Femur (tissue), 1 donor: ENCODE results near the gene FERMT1.
"Not testable (repeated sequence)": the region's sequence is repeated elsewhere in the genome, so short reads cannot be mapped to it uniquely, and the experiment has no call there.

Experiments used
- DNase-seq: peaks from one replicate; pipeline ENCODE4 v3.0.0-alpha.2; 2017

The FERMT1 gene

DNA sequence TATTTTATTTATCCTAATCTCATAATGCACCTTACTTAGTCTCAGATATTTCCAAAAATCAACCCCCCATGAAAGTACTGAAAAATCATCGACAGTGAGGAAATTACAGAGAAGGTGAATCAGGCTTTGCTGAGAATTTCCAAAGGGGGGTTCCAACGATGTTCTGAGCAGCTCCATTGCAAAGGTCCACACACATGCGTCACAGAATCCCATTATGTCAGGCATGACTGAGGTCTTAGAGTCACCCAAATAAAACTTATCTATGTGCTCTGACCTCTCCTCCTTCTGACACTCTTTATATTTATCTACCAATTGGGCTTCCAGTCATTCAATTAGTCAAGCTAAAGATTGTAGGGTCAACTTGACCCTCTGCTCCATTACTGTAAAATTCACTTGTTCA, 56.2 kb downstream of the FERMT1 start:
- no peak for DNase-seq

DNA sequence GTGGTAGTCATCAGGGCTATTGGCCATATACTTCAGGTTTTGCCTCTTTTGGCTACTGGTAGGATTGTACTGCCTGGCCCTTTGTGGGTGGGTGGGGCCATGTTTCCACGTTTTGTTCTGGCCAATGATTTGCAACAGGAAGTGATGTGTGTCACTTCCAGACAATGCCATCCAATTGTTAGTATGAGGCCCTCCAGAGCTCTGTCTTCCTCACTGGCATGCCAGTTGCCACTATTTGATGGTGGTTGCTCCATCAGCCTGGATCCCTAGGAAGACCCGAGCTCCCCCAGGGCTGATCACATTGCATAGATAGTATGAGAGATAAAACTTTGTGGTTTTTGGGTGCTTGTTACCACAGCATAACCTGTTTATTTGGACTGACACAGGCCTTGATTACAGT, 61.3 kb downstream of the FERMT1 start:
- no peak for DNase-seq

- no peak for DNase-seq
These were observed 62.6 kb downstream of the FERMT1 start for GRCh38 chr20:6060213-6060612.

GRCh38 chr20:6058684-6059295, 64.0 kb downstream of the FERMT1 start:
- DNase-seq, result no peak

DNA sequence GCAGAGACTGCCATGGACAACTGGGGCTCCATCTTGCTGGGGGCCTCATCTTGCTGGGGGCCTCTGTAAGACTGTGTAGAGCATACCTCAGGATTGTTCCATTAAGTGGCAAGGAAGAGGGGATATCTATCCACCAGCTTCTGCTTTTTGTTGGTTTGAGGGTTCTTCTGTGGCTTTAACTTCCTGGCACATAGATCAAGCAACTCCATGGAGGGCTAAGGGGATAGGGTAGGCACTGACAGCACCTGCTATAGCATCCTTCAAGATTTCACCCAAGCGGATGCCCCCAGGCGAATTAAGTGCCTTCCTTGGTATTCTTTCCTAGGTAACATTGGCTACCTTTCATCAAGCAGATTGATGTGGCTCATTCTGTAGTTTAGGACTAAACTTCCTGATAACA, 65.1 kb downstream of the FERMT1 start:
- no peak for DNase-seq

DNA sequence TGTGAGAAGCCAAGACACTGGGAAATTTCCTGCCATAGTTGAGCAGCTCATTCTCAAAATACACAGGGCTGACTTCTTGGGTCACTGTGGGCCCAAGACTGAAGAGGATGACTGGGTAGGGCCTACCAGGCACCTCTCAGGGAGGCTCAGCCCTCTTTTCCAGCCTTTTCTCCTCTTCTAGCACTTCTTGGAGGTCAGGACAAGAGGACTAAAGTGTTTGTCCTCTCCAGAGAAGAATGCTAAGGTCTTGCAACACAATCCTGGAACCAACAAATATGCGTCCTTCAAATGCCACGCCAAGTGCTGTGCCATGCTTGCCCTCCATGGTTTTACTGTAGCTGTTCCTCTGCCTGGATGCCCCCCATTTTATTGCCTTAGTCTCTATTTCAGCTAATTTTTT, 65.7 kb downstream of the FERMT1 start:
- DNase-seq, result no peak

GRCh38 chr20:6055981-6056569, 66.8 kb downstream of the FERMT1 start:
- DNase-seq, result no peak

DNA sequence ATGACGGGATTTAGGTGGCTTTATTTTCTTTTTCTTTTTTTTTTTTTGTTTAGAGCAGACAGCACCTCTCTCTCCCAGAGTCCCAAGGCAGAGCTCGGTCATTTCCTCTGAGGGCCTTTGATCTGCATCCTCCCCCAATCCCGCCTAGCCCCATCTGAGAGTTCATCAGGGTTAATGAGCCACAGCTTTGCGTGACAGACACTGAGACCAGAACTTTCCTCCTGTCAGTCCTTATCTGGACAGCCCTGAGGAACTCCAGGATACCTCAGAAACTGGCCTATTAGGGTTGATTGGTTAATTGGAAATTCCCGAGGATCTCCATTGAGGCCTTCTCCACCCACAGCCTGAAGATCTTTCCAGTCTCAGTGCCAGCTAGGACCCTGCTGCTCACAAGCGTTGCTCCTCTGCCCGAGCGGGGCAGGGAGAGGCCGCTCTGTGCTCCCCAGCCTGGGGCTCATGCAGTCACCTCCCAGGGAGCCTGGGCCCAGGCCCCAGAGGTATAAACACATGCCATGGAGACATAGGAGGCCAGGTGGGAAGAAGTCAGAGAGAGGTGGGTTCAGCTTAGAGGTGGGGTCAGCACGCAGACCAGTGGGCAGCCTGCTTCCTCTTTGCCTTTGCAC, 67.6 kb downstream of the FERMT1 start:
- no peak for DNase-seq

DNA sequence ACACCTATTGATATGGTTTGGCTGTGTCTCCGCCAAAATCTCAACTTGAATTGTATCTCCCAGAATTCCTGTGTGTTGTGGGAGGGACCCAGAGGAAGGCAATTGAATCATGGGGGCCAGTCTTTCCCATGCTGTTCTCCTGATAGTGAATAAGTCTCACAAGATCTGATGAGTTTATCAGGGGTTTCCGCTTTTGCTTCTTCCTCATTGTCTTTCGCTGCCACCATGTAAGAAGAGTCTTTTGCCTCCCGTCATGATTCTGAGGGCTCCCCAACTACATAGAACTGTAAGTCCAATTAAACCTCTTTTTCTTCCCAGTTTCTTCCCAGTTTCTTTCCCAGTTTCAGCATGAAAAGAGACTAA, 68.2 kb downstream of the FERMT1 start:
- DNase-seq, result not testable (repeated sequence)

DNA sequence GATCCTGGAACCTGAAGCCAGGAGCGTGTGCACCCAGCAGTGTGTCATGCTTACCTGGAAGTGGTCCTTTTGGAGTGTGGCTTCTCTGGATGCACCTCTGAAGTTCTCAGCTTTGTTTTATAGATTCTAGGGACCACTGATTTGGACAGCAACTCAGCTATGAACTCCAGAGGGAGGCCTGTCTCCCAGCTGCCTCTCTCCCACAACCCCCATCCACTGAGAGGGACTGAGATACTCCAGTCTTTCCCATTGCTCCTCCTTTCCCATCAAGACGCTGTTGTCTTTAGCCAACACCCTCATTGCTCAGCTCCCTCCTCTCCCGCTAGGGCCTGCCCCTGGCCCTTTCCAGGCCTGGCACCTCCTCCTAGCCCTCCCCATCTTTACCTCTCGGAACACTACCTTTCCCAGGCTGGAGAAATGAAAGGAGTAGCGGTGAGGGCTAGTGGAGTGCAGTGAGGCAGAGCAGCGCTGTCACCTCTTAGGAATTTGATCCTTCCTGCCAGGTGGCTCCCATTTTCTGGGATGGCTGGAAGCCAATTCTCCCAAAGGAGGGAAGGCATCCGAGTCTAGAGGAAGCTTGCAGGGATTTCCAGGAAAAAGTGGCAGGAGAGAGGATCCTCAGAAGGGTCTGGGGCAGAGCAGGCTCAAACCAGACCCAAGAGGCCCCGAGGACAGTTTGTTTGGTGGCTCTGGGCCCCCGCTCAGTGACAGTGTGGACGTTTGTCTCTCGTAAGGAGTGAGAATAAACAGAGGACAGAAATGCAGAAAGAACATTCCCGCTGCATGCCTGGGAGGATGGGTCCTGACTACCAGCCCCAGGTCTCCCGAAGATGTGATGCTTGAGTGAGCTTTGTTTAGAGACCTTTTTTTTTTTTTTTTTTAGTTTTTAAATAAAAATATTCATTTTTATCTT, 68.8 kb downstream of the FERMT1 start, which contains the start of gene LRRN4:
Gene LRRN4, minus strand, starts transcription at position 285 of the 913 bp plus-strand sequence. CDS start 1,261 bp downstream, outside the sequence.
- no peak for DNase-seq

DNA sequence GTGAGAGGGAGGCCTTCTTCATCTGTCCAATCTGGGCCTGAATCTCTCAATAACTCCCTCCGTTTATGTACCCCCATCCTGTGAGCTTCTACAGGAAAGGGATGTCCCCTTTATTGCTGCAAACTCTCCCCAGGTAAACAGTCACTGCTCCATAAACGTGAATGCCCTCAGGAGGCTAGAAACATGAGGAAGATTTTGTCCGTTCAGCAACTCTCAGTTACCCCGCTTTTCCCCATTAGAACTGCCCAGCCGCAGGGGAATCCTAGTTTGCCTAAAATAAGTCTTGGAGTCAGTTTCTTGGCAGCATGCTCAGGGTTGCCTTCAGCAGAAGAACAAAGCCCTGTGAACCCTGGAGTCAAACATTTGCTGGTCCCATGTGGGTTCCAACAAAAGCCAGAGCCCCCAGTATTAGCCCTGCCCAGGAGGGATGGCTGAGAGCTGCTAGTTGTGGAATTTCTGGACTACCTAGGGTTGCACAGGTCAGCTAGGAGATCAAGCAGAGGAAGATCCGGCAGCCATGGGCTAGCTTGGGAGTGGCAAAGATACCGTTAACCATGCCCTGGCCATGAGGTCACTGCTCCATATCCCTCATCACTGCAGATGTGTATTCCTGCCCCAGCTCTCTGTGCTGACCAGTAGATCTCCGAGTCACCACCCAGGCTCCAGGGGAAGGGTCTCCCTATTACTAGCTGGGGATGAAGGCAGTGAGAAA, 69.6 kb downstream of the FERMT1 start:
- no peak for DNase-seq

GRCh38 chr20:6051505-6051904, 71.3 kb downstream of the FERMT1 start:
- DNase-seq, result peak; percentile 57

DNA sequence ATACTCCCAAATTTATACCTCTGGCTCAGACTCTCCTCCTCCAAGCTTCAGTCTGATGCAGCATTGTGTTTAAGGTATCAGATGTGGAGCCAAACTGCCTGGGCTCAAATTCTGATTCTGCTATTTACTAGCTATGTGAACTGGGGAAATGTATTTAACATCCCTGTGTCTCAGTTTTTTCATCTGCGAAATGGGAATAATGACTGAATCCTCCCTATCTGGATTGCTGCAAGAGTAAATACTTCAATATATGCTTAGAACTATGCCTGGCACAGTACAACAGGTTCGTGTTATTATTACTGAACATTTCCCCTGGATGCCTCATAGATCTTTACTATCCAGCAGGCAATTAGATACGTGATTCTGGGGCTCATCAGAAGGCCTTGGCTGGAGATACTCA, 74.4 kb downstream of the FERMT1 start:
- no peak for DNase-seq

DNA sequence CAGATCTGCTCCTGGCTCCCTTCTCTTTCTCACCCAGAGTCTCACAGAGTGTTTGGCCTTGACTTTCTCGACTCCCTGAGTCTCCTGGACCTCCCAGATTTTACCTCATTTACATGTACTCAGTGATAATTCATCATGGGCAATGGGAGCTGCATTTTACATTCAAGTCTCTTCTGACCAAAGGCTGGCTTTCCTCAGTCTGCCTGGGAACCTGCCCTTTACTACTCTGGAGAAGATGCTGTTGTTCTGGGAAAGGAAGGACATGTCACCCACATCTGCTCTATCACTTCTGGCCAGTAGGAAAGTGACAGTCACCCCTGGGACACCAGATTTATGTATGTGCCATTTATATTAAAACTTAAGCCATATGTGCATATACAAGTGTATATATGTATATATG, 76.4 kb downstream of the FERMT1 start:
- no peak for DNase-seq

DNA sequence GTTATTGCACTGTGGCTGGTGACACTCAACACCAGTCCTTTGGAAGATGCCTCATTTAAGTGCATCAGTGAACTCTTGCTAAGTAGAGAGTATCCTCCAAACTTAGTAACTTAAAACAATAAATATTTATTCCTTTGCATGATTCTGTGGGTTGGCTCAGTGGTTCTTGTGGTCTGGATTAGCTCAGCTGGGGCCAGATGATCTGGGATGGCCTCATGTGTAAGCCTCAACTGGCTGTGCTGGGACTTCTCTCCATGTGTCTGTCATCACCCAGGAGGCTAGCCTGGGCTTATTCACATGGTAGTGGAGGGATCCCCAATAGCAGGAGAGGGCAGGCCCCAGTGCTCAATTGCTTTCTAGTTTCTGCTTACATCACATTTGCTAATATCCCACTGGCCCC, 77.3 kb downstream of the FERMT1 start:
- DNase-seq, result no peak

GRCh38 chr20:6044115-6044514, 78.7 kb downstream of the FERMT1 start:
- DNase-seq, result no peak

DNA sequence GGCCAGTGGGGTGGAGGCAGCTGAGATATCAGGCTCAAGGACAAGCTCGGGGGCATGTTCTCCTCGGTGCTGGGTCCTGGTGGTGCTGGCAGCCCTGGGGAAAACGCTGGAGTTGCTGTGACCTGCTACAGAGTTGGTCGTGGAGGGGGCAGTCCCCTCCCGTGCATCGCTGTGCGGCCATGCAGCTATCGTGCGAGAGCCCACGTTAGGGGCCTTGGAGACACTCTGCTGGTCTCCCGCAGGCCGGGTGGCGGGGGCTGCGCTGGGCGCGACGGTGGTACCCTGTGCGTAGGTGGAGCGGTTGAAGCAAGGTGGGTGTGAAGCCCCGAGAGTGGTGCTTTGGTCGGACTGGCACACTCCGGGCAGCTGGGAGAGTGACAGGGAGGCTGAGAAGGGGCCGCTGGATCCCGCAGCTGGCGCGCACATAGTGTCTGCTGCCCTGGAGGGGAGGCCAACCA, 81.0 kb downstream of the FERMT1 start:
- no peak for DNase-seq

GRCh38 chr20:6040958-6041807, 81.6 kb downstream of the FERMT1 start:
- DNase-seq, result no peak

DNA sequence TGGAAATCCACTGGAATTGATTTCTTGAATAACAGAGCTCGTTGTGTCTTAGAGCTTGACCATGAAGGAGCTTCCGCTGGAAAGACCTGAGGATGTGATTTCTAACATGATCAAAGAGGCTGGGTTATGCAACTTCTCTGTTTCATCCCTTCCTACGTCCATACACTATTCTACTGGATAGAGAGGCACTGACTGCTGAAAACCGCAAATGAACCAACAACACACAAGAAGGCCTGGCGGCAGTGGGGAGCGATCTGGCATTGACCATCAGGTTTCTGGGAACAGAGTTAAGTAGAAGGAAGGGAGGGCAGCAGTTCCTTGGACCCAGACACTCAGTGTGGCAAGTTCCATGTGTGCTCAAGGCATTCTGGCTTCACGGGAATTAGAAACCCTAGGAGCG, 82.3 kb downstream of the FERMT1 start:
- DNase-seq, result no peak

GRCh38 chr20:6039766-6040165, 83.1 kb downstream of the FERMT1 start:
- no peak for DNase-seq

DNA sequence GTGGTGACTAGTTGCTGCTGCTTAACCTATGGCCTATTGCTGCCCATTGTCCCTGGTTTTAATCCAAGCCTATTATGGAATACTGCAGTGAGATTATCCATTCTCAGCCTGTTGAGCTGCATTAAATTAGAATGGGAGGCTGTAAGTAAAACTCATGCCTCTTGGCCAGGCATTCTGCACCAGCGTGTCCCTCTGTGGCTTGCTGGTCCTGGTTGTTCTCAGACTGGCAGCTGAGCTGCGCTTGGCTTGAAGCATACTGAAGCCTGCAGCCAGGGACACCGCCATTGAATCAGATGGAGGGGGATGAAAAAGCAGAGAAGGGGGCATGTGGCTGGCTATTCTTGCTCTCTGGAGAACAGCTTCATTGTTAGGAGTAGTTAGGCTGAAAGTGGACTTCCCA, 84.6 kb downstream of the FERMT1 start:
- DNase-seq, result no peak

DNA sequence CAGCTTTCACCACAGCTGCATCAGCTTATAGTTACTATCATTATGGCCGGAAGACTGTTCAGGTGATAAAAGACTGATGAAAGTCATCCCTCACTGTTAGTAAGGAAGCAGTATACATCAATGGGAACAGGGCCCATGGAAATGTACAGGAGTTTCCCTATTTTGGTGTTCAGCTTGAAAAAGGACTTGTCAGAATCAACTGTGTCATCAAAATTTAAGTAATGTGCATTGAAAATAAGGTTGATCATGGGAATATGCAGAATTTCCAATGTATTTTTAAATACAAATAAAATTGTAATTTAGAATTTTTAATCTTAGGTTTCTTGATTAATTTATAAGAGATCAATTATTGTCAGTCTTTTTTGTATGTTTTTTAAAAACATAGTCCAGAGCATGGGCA, 85.7 kb downstream of the FERMT1 start:
- DNase-seq, result no peak
